ENCODE results near the gene ESPNL.

ESPNL gene

GRCh38 chr2:238144262-238144661 lies 44.1 kb downstream of the ESPNL start:
- no peak for DNase-seq (ENCODE audit: low read depth, low spot score)
- Histone ChIP-seq H3K9me3 (ENCODE audit: insufficient read depth, low read length) (no peaks in the 10 kb centered on the region), H3K27me3 (ENCODE audit: insufficient read depth, insufficient read length) (no peaks in the 10 kb centered on the region), H3K36me3 (ENCODE audit: insufficient read depth, insufficient read length, low read length) (peaks cover 19% of the 10 kb centered on the region), H3K4me3 (ENCODE audit: insufficient read length, low read depth) (no peak overlapping the region), H3K9ac (ENCODE audit: insufficient read length, low read depth) (no peak overlapping the region), H3K4me1 (ENCODE audit: insufficient read depth, insufficient read length) (peaks cover 10% of the 10 kb centered on the region)
- TF ChIP-seq YY1 (IDR thresholded peaks at IDR 0.05; ENCODE audit: insufficient read depth, insufficient read length) = no peak
- TF ChIP-seq SUZ12 (IDR thresholded peaks at IDR 0.05; ENCODE audit: extremely low read depth, insufficient read depth, insufficient read length) = no peak
- no peak for TF ChIP-seq ZNF274 (IDR thresholded peaks at IDR 0.05; ENCODE audit: low read depth, low read length)

DNA sequence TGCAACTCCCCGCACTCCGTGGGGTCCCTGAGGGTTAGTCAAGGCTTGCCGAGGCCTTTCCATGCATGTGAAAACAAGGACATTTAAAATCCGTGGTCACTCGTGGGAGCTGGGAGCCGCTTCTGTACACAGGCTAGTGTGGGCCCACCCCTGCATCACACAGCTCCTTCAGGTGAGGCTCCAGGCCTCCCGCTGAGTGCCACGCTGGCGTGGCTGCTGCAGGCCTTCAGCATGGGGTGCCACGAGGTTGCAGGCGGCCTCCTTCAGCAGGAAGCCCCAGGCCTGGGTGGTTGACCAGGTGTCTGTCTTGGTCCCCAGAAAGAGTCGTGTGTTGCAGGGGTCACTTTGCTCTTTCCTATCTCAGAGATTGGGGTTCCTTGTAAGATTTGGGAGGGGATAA lies 44.9 kb downstream of the ESPNL start:
- Histone ChIP-seq H3K36me3 (ENCODE audit: insufficient read depth, insufficient read length, low read length) (peaks cover 19% of the 10 kb centered on the region), H3K27me3 (ENCODE audit: insufficient read depth, insufficient read length) (no peaks in the 10 kb centered on the region), H3K9me3 (ENCODE audit: insufficient read depth, low read length) (no peaks in the 10 kb centered on the region), H3K4me3 (ENCODE audit: insufficient read length, low read depth) (no peak overlapping the region), H3K9ac (ENCODE audit: insufficient read length, low read depth) (no peak overlapping the region), H3K4me1 (ENCODE audit: insufficient read depth, insufficient read length) (peaks cover 8% of the 10 kb centered on the region)
- no peak for DNase-seq (ENCODE audit: low read depth, low spot score)
- TF ChIP-seq YY1 (IDR thresholded peaks at IDR 0.05; ENCODE audit: insufficient read depth, insufficient read length) = no peak

GRCh38 chr2:238145851-238146250 lies 45.7 kb downstream of the ESPNL start:
- no peak overlapping the region for H3K9ac ChIP-seq (ENCODE audit: insufficient read length, low read depth)
- no peaks in the 10 kb centered on the region for H3K27me3 ChIP-seq (ENCODE audit: insufficient read depth, insufficient read length)
- no peaks in the 10 kb centered on the region for H3K9me3 ChIP-seq (ENCODE audit: insufficient read depth, low read length)
- TF ChIP-seq YY1 (IDR thresholded peaks at IDR 0.05; ENCODE audit: insufficient read depth, insufficient read length) = no peak
- no peak for TF ChIP-seq ZNF274 (IDR thresholded peaks at IDR 0.05; ENCODE audit: low read depth, low read length)
- no peak for TF ChIP-seq SUZ12 (IDR thresholded peaks at IDR 0.05; ENCODE audit: extremely low read depth, insufficient read depth, insufficient read length)
- H3K4me1 ChIP-seq (ENCODE audit: insufficient read depth, insufficient read length) = peaks cover 13% of the 10 kb centered on the region
- H3K36me3 ChIP-seq (ENCODE audit: insufficient read depth, insufficient read length, low read length) = peaks cover 12% of the 10 kb centered on the region
- no peak for DNase-seq (ENCODE audit: low read depth, low spot score)
- H3K4me3 ChIP-seq (ENCODE audit: insufficient read length, low read depth) = no peak overlapping the region

DNA sequence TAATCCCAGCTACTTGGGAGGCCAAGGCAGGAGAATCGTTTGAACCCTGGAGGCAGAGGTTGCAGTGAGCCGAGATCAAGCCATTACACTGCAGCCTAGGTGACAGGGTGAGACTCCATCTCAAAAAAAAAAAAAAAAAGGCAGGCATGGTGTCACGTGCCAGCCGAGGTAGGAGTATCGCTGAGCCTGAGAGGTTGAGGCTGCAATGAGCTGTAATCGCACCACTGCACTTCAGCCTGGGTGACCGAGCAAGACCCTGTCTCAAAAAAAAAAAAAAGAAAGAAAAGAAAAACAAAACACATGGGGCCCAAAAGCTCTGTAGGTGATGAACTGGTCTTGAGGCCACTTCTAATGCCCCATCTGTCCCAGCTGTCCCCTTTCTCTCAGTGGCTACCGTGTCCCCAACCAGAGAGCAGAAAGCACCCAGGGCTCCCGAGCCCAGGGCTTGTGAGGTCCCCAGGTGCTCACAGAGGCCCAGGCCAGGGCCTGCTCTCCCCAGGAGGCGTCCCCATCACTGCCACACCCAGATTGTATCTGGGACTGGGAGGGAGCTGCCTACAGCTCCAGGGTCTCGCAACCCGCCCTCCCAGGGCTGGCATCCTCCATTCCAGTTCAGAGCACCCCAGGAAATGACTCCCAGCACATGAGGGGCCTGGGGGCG lies 46.9 kb downstream of the ESPNL start:
- peaks cover 5% of the 10 kb centered on the region for H3K36me3 ChIP-seq (ENCODE audit: insufficient read depth, insufficient read length, low read length)
- H3K4me3 ChIP-seq (ENCODE audit: insufficient read length, low read depth) = no peak overlapping the region
- peaks cover 19% of the 10 kb centered on the region for H3K4me1 ChIP-seq (ENCODE audit: insufficient read depth, insufficient read length)
- H3K9ac ChIP-seq (ENCODE audit: insufficient read length, low read depth) = no peak overlapping the region
- TF ChIP-seq YY1 (IDR thresholded peaks at IDR 0.05; ENCODE audit: insufficient read depth, insufficient read length) (no peak), ZNF274 (IDR thresholded peaks at IDR 0.05; ENCODE audit: low read depth, low read length) (no peak), SUZ12 (IDR thresholded peaks at IDR 0.05; ENCODE audit: extremely low read depth, insufficient read depth, insufficient read length) (no peak)
- H3K9me3 ChIP-seq (ENCODE audit: insufficient read depth, low read length) = no peaks in the 10 kb centered on the region
- DNase-seq (ENCODE audit: low read depth, low spot score) = no peak
- H3K27me3 ChIP-seq (ENCODE audit: insufficient read depth, insufficient read length) = no peaks in the 10 kb centered on the region

GRCh38 chr2:238148981-238149380 lies 48.8 kb downstream of the ESPNL start:
- Histone ChIP-seq H3K9me3 (ENCODE audit: insufficient read depth, low read length) (peaks cover under 1% of the 10 kb centered on the region; the same call in 1 of the 2 replicates), H3K9ac (ENCODE audit: insufficient read length, low read depth) (no peak overlapping the region), H3K4me1 (ENCODE audit: insufficient read depth, insufficient read length) (peaks cover 19% of the 10 kb centered on the region), H3K36me3 (ENCODE audit: insufficient read depth, insufficient read length, low read length) (no peaks in the 10 kb centered on the region), H3K27me3 (ENCODE audit: insufficient read depth, insufficient read length) (no peaks in the 10 kb centered on the region), H3K4me3 (ENCODE audit: insufficient read length, low read depth) (no peak overlapping the region)
- no peak for DNase-seq (ENCODE audit: low read depth, low spot score)
- TF ChIP-seq SUZ12 (IDR thresholded peaks at IDR 0.05; ENCODE audit: extremely low read depth, insufficient read depth, insufficient read length) = no peak
- TF ChIP-seq YY1 (IDR thresholded peaks at IDR 0.05; ENCODE audit: insufficient read depth, insufficient read length) = no peak
- no peak for TF ChIP-seq ZNF274 (IDR thresholded peaks at IDR 0.05; ENCODE audit: low read depth, low read length)

- H3K4me3 ChIP-seq (ENCODE audit: insufficient read length, low read depth) = no peak overlapping the region
- peaks cover 7% of the 10 kb centered on the region; the same call in 1 of the 2 replicates for H3K9me3 ChIP-seq (ENCODE audit: insufficient read depth, low read length)
- no peak for DNase-seq (ENCODE audit: low read depth, low spot score)
- peak overlapping the region; percentile 53 for H3K9ac ChIP-seq (ENCODE audit: insufficient read length, low read depth)
- no peak for TF ChIP-seq ZNF274 (IDR thresholded peaks at IDR 0.05; ENCODE audit: low read depth, low read length)
- no peak for TF ChIP-seq YY1 (IDR thresholded peaks at IDR 0.05; ENCODE audit: insufficient read depth, insufficient read length)
- no peak for TF ChIP-seq SUZ12 (IDR thresholded peaks at IDR 0.05; ENCODE audit: extremely low read depth, insufficient read depth, insufficient read length)
- H3K36me3 ChIP-seq (ENCODE audit: insufficient read depth, insufficient read length, low read length) = no peaks in the 10 kb centered on the region
- H3K4me1 ChIP-seq (ENCODE audit: insufficient read depth, insufficient read length) = peaks cover 19% of the 10 kb centered on the region
- H3K27me3 ChIP-seq (ENCODE audit: insufficient read depth, insufficient read length) = no peaks in the 10 kb centered on the region
These were observed 49.9 kb downstream of the ESPNL start for GRCh38 chr2:238149841-238150572.

- Histone ChIP-seq H3K27me3 (ENCODE audit: insufficient read depth, insufficient read length) (no peaks in the 10 kb centered on the region), H3K4me3 (ENCODE audit: insufficient read length, low read depth) (no peak overlapping the region), H3K4me1 (ENCODE audit: insufficient read depth, insufficient read length) (peaks cover 19% of the 10 kb centered on the region), H3K9me3 (ENCODE audit: insufficient read depth, low read length) (peaks cover 7% of the 10 kb centered on the region; the same call in 1 of the 2 replicates), H3K9ac (ENCODE audit: insufficient read length, low read depth) (peak overlapping the region; percentile 53), H3K36me3 (ENCODE audit: insufficient read depth, insufficient read length, low read length) (no peaks in the 10 kb centered on the region)
- no peak for DNase-seq (ENCODE audit: low read depth, low spot score)
- TF ChIP-seq SUZ12 (IDR thresholded peaks at IDR 0.05; ENCODE audit: extremely low read depth, insufficient read depth, insufficient read length) (no peak), YY1 (IDR thresholded peaks at IDR 0.05; ENCODE audit: insufficient read depth, insufficient read length) (no peak), ZNF274 (IDR thresholded peaks at IDR 0.05; ENCODE audit: low read depth, low read length) (no peak)
These were observed 50.5 kb downstream of the ESPNL start for GRCh38 chr2:238150686-238151085.

Measured in NT2/D1 (cell line).